H1 (cell line): ENCODE results near the gene APOL3. TPM values are rescaled to one million over a fixed set of nuclear protein-coding genes. Genes with fewer than 3 reads are reported as not detected.
"Not testable (repeated sequence)": the region's sequence is repeated elsewhere in the genome, so short reads cannot be mapped to it uniquely, and the experiment has no call there.

Experiments
- CTCF ChIA-PET: fragments of 300-600 bp; sonication (Branson Sonifier 250); formaldehyde crosslinking; loops from one replicate; lab custom pipeline; 2021; ENCODE audit not compliant: partially characterized antibody; lab: Charles Lee
- POLR2A ChIA-PET: fragments of 300-600 bp; sonication (Branson Sonifier 250); formaldehyde crosslinking; loops from one replicate; lab custom pipeline; 2021; ENCODE audit warnings: inconsistent platforms; ENCODE audit not compliant: partially characterized antibody; lab: Charles Lee
- DNase-seq, 2 experiments: peaks; one replicate each; pipeline versions ENCODE4 v3.0.0 to v3.0.0-alpha.2; 2010 to 2022; ENCODE audit warnings: low spot score in 2 of 2, low read depth in 1 of 2, mixed read lengths in 1 of 2
- FAIRE-seq: peaks from 2 replicates; lab custom pipeline; 2011; peaks lifted over from hg19 to GRCh38; lab: Jason Lieb, UNC
- H2AFZ ChIP-seq: 2 replicates; pipeline ENCODE4 v1.8.1; 2012; ENCODE audit warnings: low read length, inconsistent platforms
- H2AK5ac ChIP-seq: 2 replicates; pipeline ENCODE4 v1.6.1; 2013; ENCODE audit warnings: low read depth, low read length
- H2BK120ac ChIP-seq: replicated peaks from 2 replicates; pipeline ENCODE3; 2013; ENCODE audit warnings: low read depth, low read length, inconsistent platforms
- H2BK12ac ChIP-seq: 2 replicates; pipeline ENCODE4 v1.6.1; 2013; ENCODE audit warnings: low read depth, low read length
- H2BK15ac ChIP-seq: 2 replicates; pipeline ENCODE4 v1.6.1; 2013; ENCODE audit warnings: low read length
- H2BK20ac ChIP-seq: 2 replicates; pipeline ENCODE4 v1.6.1; 2013; ENCODE audit warnings: low read length
- H2BK5ac ChIP-seq: 2 replicates; pipeline ENCODE4 v1.6.1; 2013; ENCODE audit warnings: low read depth, low read length
- H3K14ac ChIP-seq: 2 replicates; pipeline ENCODE4 v1.6.1; 2013; ENCODE audit warnings: inconsistent platforms; ENCODE audit not compliant: insufficient read length
- H3K18ac ChIP-seq: 2 replicates; pipeline ENCODE4 v1.6.1; 2013; ENCODE audit warnings: low read length; ENCODE audit errors: extremely low read depth
- H3K23ac ChIP-seq: 2 replicates; pipeline ENCODE4 v1.6.1; 2013; ENCODE audit warnings: inconsistent platforms; ENCODE audit not compliant: insufficient read length
- H3K23me2 ChIP-seq: 2 replicates; pipeline ENCODE4 v1.6.1; 2013; ENCODE audit warnings: low read depth, low read length
- H3K27ac ChIP-seq: 2 replicates; pipeline ENCODE4 v1.6.1; 2011; ENCODE audit warnings: low read depth, low read length, inconsistent platforms
- H3K27me3 ChIP-seq, 4 experiments: replicated peaks in 1 of 4; 1 replicate in 1 of 4; 2 replicates in 3 of 4; pipeline versions ENCODE4 v1.6.1 to v1.8.1; 2011 to 2013; ENCODE audit warnings: low read length in 3 of 4, mild to moderate bottlenecking in 3 of 4, inconsistent platforms in 2 of 4, mixed read lengths in 2 of 4, moderate library complexity in 1 of 4; ENCODE audit not compliant: control insufficient read depth in 3 of 4, insufficient read depth in 3 of 4; ENCODE audit errors: extremely low read depth in 1 of 4
- H3K36me3 ChIP-seq, 4 experiments: 2 replicates each; pipeline versions ENCODE4 v1.6.1 to v1.8.1; 2011 to 2013; ENCODE audit warnings: mild to moderate bottlenecking in 4 of 4, low read length in 3 of 4, moderate library complexity in 2 of 4, control low read depth in 1 of 4, inconsistent platforms in 1 of 4; ENCODE audit not compliant: insufficient read depth in 4 of 4, control insufficient read depth in 2 of 4
- H3K4ac ChIP-seq: replicated peaks from 2 replicates; pipeline ENCODE3; 2013; ENCODE audit warnings: low read length, low read depth, mixed read lengths, inconsistent platforms; ENCODE audit not compliant: insufficient read length
- H3K4me1 ChIP-seq, 4 experiments: replicated peaks in 1 of 4; 1 replicate in 1 of 4; 2 replicates in 3 of 4; pipeline versions ENCODE4 v1.6.1 to v1.8.1; 2011 to 2013; ENCODE audit warnings: low read length in 3 of 4, inconsistent platforms in 2 of 4, mixed read lengths in 1 of 4; ENCODE audit not compliant: insufficient read depth in 4 of 4, control insufficient read depth in 3 of 4
- H3K4me2 ChIP-seq, 2 experiments: 2 replicates each; pipeline versions ENCODE4 v1.6.1 to v1.8.1; 2011 to 2013; ENCODE audit warnings: low read depth in 2 of 2, low read length in 2 of 2, control low read depth in 1 of 2, inconsistent platforms in 1 of 2, mild to moderate bottlenecking in 1 of 2; ENCODE audit not compliant: insufficient read depth in 1 of 2
- H3K4me3 ChIP-seq, 4 experiments: fragments of 200-600, 300-600 bp in 1 of 4; sonication (generic), shearing (Covaris generic), sonication (Bioruptor Twin) in 1 of 4; 2 replicates each; pipeline versions ENCODE4 v1.5.1 to v1.8.1; 2011 to 2016; ENCODE audit warnings: low read length in 4 of 4, low read depth in 3 of 4, control low read depth in 2 of 4, inconsistent platforms in 2 of 4, mild to moderate bottlenecking in 2 of 4, mixed read lengths in 1 of 4, moderate library complexity in 1 of 4; ENCODE audit not compliant: insufficient read depth in 2 of 4; ENCODE audit errors: extremely low read depth in 1 of 4
- H3K56ac ChIP-seq: replicated peaks from 2 replicates; pipeline ENCODE3; 2013; ENCODE audit warnings: low read depth, mild to moderate bottlenecking, mixed read lengths, low read length, inconsistent platforms; ENCODE audit not compliant: insufficient read length
- H3K79me1 ChIP-seq: 2 replicates; pipeline ENCODE4 v1.6.1; 2013; ENCODE audit warnings: low read depth, low read length, control low read depth
- H3K79me2 ChIP-seq, 2 experiments: 2 replicates each; pipeline versions ENCODE4 v1.6.1 to v1.8.1; 2012 to 2013; ENCODE audit warnings: low read length in 2 of 2, mild to moderate bottlenecking in 2 of 2, inconsistent platforms in 1 of 2; ENCODE audit not compliant: insufficient read depth in 2 of 2, control insufficient read depth in 1 of 2
- H3K9ac ChIP-seq, 4 experiments: replicated peaks in 1 of 4; 1 replicate in 1 of 4; 2 replicates in 3 of 4; pipeline versions ENCODE4 v1.6.1 to v1.8.1; 2011 to 2013; ENCODE audit warnings: low read depth in 3 of 4, low read length in 3 of 4, control low read depth in 2 of 4, mild to moderate bottlenecking in 2 of 4, moderate library complexity in 2 of 4, inconsistent platforms in 1 of 4; ENCODE audit errors: extremely low read depth in 1 of 4
- H3K9me3 ChIP-seq, 2 experiments: 2 replicates each; pipeline versions ENCODE4 v1.6.1 to v1.8.1; 2012 to 2013; ENCODE audit warnings: mild to moderate bottlenecking in 2 of 2, moderate library complexity in 2 of 2, control low read depth in 1 of 2, inconsistent platforms in 1 of 2, low read depth in 1 of 2, low read length in 1 of 2, mixed read lengths in 1 of 2; ENCODE audit not compliant: insufficient read depth in 2 of 2
- H4K20me1 ChIP-seq, 2 experiments: replicated peaks in 1 of 2; 2 replicates each; pipeline versions ENCODE3 to v1.8.1; 2011 to 2013; ENCODE audit warnings: inconsistent platforms in 2 of 2, low read length in 2 of 2, mild to moderate bottlenecking in 1 of 2; ENCODE audit not compliant: insufficient read depth in 2 of 2, control insufficient read depth in 1 of 2
- H4K5ac ChIP-seq: 2 replicates; pipeline ENCODE4 v1.6.1; 2013; ENCODE audit warnings: low read length, low read depth, mixed read lengths, inconsistent platforms; ENCODE audit not compliant: insufficient read length
- H4K8ac ChIP-seq: 2 replicates; pipeline ENCODE4 v1.8.0; 2013; ENCODE audit warnings: mild to moderate bottlenecking, moderate library complexity, low read length, inconsistent platforms; ENCODE audit not compliant: insufficient read depth; ENCODE audit errors: extremely low read depth
- H4K91ac ChIP-seq: replicated peaks from 2 replicates; pipeline ENCODE3; 2013; ENCODE audit warnings: low read length, mixed read lengths, inconsistent platforms; ENCODE audit not compliant: insufficient read length
- WGBS, 2 experiments: shearing (Covaris generic) in 1 of 2; methylation state at CpG; one replicate each; pipeline versions ENCODE4 v1.1.6 to v1.1.7; 2013 to 2015; ENCODE audit warnings: low lambda C conversion rate in 2 of 2, mixed read lengths in 2 of 2, inconsistent platforms in 1 of 2, low coverage in 1 of 2, missing lambda C conversion rate in 1 of 2; ENCODE audit not compliant: insufficient replicate concordance in 2 of 2, insufficient coverage in 1 of 2, insufficient read length in 1 of 2; ENCODE audit errors: extremely low coverage in 1 of 2, missing lambda C conversion rate in 1 of 2; 5-methylcytosine and 5-hydroxymethylcytosine counted together
- polyA plus RNA-seq, 7 experiments: library from polyadenylated mRNA; depleted of rRNA in 3 of 7; stranded (reverse) in 5 of 7; unstranded in 2 of 7; fragments of >200 nt in 5 of 7; fragments of 200-250 nt in 2 of 7; gene quantifications; 1 replicate in 5 of 7; 2 replicates in 1 of 7; 4 replicates in 1 of 7; pipeline versions ENCODE4 v1.2.1 to v1.2.3, GENCODE V29; 2011 to 2013; ENCODE audit warnings: missing spikeins in 2 of 7, mixed read lengths in 2 of 7
- total RNA-seq: library from RNA; stranded (reverse); fragmentation: NEBNext Ultra II Directional; extraction: Animal tissue kit (Norgen Biotek cat#: 25700); gene quantifications from 2 replicates; pipeline ENCODE4 v1.2.1, GENCODE V29; 2021

APOL3 gene
- total and polyA plus RNA-seq, 2 of the 8 experiments (the other 6 are each of a cell fraction or from before 2014, with no cell fraction given), result 0.12 TPM; not detected in 1

GRCh38 chr22:36152821-36153220 is 7.7 kb downstream of the APOL3 start:
- H3K4me1 ChIP-seq, result peaks cover 0 to 10% (median 8%) of the 10 kb centered on the region in 4 experiments; a peak in 6 of 7 replicates
- not testable (repeated sequence) for H4K20me1 ChIP-seq, H3K27ac ChIP-seq, H3K23ac ChIP-seq, H2BK120ac ChIP-seq, H3K27me3 ChIP-seq, H3K36me3 ChIP-seq, H3K9ac ChIP-seq, H3K4ac ChIP-seq, H3K56ac ChIP-seq, H4K5ac ChIP-seq, DNase-seq, H3K79me2 ChIP-seq, H3K79me1 ChIP-seq, FAIRE-seq, H2AFZ ChIP-seq, H3K9me3 ChIP-seq, H3K14ac ChIP-seq, H4K91ac ChIP-seq, H3K18ac ChIP-seq, H4K8ac ChIP-seq, H2BK12ac ChIP-seq, H2AK5ac ChIP-seq, H2BK20ac ChIP-seq, H3K4me2 ChIP-seq, H2BK15ac ChIP-seq, H2BK5ac ChIP-seq, H3K23me2 ChIP-seq, H3K4me3 ChIP-seq
- POLR2A ChIA-PET, result interaction anchor here (0.8 kb wide), 1 partner anchor 9 kb away, joined by 3 read pairs; no protein-coding TSS in a partner anchor
- WGBS, 2 experiments, result 88% methylated on average over 4 of the region's 4 CpGs; no CpG with 5 or more reads in 1 of the 2 experiments
- CTCF ChIA-PET, result interaction anchor here (0.5 to 3.3 kb wide), 9 partner anchors 9 to 250 kb away, joined by 3 to 19 read pairs (median 3); no protein-coding TSS in a partner anchor
